Measurements from ENCODE around the gene FBXL16.

FBXL16 gene

DNA sequence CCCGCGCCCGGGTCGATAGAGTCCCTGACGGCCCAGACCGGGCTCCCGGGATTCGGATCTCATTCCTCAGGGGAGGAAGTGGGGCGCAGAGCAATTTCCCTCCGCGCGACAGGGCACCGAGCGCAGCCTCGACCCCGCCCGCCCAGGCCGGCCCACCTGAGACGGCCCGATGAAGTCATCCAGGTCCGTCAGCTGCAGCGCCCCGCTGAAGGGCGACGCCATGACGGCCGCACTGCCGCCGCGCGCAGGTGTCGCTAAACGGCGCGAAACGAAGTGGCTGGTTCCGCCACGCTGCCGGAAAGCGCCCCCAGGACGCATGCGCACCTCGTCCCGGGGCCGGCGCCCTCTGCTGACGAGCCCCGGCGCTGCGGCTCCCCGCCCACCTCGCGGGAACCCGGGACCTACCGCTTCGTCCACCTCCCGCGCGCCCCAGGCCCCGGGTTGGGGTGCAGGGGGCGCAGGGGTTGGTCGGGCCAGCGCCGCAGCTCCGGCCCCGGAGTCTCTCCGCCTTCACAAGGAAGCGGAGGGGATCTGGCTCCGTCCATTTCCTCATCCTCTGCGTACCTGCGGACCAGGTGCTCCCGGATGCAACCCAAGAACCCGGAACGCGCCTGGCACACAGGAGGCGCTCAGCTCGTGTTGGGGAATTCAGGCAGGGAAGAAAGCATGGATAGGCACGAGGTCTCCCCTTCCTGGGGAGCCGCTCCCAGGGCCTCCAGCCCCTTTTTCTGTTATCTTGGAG is 35.3 kb upstream of the FBXL16 start, which contains the start of gene CIAO3:
Gene CIAO3, minus strand, starts transcription at position 234 of the 742 bp plus-strand sequence. Its CDS starts 12 bp downstream, at position 222.
- no peaks in the 10 kb centered on the region for H3K27me3 Mint-ChIP-seq
- H3K27ac Mint-ChIP-seq, result peak within 1 kb of the TSS; percentile 55
- peaks cover 4% of the 10 kb centered on the region for H3K36me3 Mint-ChIP-seq
- H3K4me1 Mint-ChIP-seq, result peaks cover 13% of the 10 kb centered on the region
- H3K9me3 Mint-ChIP-seq, result no peaks in the 10 kb centered on the region
- peak within 1 kb of the TSS; percentile 86 for H3K4me3 Mint-ChIP-seq

DNA sequence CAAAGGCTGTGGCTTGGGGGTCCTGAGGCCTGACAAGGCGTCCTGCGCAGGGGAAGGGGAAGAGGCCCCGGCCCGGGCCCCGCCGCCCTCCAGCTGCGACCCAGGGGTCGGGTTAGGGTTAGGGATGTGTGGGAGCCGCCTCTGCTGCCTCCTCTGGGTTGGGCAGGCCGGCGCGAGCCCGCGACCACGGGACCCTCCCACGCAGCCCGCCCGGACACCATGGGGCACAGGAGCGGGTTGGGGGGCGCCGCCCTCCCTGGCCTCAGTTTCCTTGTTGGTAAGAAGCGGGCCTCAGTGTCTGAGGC is 34.8 kb upstream of the FBXL16 start:
- Mint-ChIP-seq H3K4me3 (peak overlapping the region; percentile 86), H3K9me3 (no peaks in the 10 kb centered on the region), H3K27ac (no peak overlapping the region), H3K4me1 (peaks cover 13% of the 10 kb centered on the region), H3K27me3 (no peaks in the 10 kb centered on the region), H3K36me3 (peaks cover 4% of the 10 kb centered on the region)

DNA sequence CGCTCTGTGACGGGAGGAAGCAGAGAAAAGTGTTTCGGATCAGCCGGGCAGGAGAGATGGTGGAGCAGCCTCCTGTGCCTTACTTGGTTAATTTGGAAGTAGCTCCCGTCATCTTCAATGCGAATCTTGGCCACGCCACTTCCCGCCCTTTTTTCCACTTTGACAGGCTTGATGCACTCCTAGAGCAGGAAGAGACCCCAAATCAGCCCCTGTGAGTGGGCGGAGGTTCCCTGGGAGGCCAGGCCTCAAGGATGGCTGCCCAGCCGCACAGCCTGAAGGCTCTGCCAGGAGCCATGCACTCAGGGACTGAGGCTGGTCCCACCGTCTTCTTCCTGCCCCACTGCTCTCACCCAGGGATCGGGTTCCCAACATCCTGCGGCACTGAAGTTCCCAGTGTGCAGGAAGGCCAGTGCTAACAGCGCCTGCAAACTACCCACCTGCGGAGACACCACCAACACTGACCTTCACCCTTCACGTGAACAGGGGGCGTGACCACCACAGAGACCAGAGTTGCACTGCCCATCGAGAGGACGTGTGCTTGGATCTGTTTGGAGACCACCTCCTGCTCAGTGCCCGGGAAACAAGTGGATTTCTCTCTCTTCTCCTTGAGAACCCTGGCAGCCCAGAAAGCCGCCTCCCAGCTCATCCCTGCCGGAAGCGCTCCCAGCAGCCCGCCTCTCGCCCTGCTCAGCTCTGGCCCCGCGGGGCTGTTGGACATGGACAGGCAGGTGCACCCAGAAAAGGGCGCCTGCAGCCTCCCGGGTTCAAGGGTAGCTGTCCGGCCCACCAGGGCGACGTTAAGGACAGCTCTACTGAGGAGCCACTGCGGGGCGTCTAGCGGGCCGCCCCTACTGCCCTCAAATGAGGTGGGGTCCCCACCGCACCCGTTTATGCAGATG is 34.2 kb upstream of the FBXL16 start:
- Mint-ChIP-seq H3K4me1 (peaks cover 13% of the 10 kb centered on the region), H3K27ac (peak overlapping the region; percentile 4), H3K36me3 (peaks cover 7% of the 10 kb centered on the region), H3K27me3 (no peaks in the 10 kb centered on the region), H3K4me3 (peak overlapping the region; percentile 74), H3K9me3 (no peaks in the 10 kb centered on the region)

DNA sequence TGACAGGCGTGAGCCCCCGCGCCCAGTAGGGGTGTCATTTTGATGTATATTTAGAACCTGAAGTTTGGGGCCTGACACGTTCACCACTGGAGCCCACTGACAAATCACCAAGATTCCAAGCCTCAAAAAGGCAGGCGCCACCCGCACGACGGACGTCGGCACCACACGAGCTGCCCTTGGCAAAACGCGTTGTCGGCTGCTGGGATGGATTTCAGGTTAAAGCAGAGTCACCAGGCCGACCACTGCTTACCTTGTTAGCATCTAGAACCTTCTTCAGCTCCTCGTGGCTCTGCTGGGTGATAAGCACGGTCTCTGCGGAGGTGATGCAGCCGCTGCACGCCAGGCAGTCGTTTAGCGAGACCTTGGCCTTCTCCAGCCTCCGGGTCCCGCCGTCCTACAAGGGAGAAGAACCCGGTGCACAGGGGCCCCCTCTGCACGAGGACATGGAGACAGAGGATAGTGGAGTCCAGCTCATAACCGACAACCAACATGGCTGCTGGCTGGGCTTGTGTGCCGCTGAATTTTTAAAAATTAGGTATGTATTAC is 31.4 kb upstream of the FBXL16 start:
- Mint-ChIP-seq H3K4me1 (peaks cover 13% of the 10 kb centered on the region), H3K9me3 (no peaks in the 10 kb centered on the region), H3K4me3 (no peak overlapping the region), H3K27ac (no peak overlapping the region), H3K36me3 (peaks cover 7% of the 10 kb centered on the region), H3K27me3 (no peaks in the 10 kb centered on the region)

DNA sequence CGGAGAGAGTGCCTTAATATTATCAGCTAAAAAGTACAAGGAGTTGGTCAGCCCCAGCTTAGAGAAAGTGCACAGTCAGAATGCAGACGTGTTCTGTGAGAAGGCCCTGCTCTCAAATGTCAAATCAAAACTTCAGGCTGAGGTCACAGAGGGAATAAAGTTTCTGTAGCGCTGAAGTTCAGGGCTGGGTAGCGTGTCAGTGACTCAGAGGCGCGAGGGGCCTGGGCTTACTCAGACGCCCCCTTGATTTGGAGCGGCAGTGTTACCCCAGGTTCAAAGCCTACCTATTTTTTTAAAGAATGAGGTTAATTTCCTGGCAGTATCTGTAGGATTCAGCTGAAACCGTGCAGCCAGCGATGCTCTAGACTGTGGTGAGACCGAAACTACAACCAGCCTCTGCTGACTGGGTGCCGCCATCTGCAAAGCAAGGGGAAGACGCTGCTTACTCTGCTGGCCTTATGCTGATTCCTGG is 30.4 kb upstream of the FBXL16 start:
- Mint-ChIP-seq H3K9me3 (no peaks in the 10 kb centered on the region), H3K4me3 (no peak overlapping the region)

DNA sequence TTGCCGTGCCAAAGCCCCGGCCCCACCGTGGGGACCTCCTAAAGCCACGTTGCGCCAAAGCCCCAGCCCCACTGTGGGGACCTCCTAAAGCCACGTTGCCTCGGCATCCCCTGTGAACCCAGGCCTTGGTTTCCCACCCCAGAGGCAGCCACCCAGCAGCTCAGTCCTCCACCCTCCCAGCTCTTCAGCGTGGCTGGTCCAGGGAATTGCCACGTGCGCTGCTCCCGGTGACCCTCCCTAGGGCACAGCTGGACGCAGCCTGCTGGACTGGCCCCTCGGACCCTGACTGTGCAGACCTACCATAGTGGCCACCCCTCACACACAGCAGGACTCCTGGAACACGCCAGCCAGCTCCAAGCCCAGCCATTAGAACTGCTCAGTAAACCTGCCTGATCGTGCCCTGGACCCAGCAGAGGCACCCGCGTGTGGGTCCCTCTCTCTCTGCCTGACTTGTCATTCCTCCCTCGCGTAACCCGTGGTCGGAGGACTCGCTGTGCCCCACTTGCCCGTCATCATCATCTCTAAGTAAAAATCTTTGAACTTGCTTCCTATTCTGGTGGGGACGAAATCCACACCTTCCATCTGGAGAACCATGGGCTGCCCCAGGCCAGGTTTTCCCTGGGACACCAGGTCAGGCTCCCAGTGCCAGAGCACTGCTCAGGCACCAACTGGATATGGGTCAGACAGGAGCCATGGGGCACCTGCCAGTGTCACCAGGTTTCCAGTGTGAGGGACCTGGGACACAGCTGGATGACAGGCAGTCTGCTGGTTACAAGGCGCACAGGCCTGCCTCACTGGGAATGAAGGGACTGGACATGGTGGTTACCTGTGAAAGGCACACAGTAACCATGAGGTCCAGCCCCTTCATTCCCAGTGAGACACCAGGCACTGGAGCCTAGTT is 29.6 kb upstream of the FBXL16 start:
- Mint-ChIP-seq H3K27ac (no peak overlapping the region), H3K36me3 (peaks cover 7% of the 10 kb centered on the region), H3K4me3 (no peak overlapping the region), H3K27me3 (no peaks in the 10 kb centered on the region), H3K9me3 (no peaks in the 10 kb centered on the region), H3K4me1 (peaks cover 13% of the 10 kb centered on the region)

More for the DNA sequence above, 30.4 kb upstream of the FBXL16 start:
- peaks cover 7% of the 10 kb centered on the region for H3K36me3 Mint-ChIP-seq
- no peaks in the 10 kb centered on the region for H3K27me3 Mint-ChIP-seq
- H3K4me1 Mint-ChIP-seq, result peaks cover 13% of the 10 kb centered on the region
- H3K27ac Mint-ChIP-seq, result no peak overlapping the region

DNA sequence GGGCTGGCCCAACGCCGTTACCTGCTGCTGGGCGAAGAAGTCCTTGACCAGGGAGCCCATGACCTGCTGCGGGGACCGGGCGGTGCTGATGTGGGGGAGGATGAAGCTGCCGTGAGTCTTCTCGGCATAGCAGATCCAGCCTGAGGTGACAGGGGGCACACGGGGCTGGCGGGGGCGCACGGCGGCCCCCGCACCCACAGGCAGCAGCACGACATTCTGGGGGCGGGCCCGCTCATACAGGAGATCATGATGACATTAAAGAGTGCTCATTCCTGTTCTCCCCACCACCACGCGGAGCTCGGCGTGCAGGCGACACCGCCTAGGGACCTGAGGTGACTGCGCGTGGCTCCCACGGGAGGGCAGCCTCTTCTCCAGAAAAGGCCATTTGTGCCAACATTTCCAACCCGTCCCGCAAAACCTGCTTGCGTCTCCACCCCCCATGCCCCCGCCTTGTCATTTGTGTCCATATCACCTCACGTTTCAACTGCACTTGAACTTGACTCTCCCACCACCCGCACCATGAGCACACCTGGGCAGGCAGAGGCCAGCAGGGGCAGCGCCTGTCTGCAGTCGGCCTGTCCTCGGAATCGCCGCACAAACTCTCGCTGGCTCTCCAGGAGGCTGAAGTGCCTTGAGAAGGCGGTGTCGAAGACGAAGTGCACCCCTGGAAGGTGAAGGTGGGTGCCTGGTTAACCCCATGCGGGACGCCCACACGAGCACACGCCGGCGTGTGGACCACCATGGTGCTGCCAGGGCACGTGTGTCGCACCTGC is 28.8 kb upstream of the FBXL16 start:
- Mint-ChIP-seq H3K27me3 (no peaks in the 10 kb centered on the region), H3K36me3 (peaks cover 7% of the 10 kb centered on the region), H3K4me1 (peaks cover 5% of the 10 kb centered on the region), H3K4me3 (no peak overlapping the region), H3K9me3 (no peaks in the 10 kb centered on the region), H3K27ac (no peak overlapping the region)

DNA sequence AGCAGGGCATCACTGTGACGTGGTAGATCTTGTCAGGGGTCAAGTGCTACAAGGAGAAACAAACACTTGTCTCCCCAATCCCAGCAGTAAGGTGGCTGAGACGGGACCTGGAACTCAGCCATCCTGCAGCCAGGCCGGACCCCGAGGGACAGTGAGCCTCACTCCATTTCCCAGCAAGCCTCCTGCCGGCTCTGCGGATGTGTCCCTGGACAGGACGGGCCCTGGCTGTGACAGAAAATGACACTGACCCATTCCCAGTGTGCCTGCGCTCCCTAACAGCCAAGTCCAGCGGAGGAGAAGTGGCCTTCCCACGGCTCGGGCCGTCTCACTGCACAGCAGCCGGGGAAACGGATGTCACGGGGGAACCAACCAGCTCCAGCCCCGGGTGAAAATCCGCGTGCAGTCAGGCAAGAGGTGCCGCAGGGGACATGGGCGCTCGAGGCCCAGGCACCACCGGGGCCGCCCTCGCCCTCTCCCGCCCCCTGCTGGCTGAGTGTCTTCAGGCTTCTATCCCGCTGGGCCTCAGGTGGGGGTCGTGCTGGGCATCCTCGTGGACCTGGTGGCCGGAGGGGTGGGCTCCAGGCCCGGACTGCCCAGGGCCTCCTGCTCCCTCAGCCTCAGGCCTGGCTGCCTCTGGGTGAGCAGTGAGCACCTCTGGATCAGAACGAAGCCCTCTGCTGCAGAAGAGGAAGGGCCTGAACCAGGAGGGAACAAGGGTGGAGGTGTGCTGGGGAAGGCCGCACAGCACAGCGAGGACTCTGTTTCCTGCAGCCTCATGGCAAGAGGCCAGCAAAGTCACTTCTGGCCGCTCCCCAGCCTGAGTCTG is 28.0 kb upstream of the FBXL16 start:
- Mint-ChIP-seq H3K27me3 (no peaks in the 10 kb centered on the region), H3K9me3 (no peaks in the 10 kb centered on the region), H3K27ac (no peak overlapping the region), H3K4me1 (no peaks in the 10 kb centered on the region), H3K4me3 (no peak overlapping the region), H3K36me3 (peaks cover 7% of the 10 kb centered on the region)

DNA sequence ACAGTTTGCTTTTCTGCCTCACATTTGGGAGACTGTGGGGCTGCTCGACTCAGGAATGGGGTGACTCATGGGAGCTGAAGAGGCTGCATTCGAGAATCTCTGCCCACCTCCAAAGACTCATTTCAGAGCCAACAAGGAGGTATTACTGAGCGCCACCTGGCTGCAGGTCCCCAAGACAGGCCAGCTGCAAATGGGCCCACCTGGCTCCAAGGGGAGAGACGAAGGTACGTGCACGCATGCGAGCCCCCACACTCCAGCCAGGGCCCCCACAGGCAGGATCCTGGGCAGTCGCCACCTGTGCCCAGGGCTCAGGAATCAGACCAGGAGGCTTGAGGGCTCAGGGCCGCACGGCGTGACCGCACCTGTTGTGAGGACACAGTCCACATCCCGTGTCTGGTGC is 27.3 kb upstream of the FBXL16 start:
- no peak overlapping the region for H3K4me3 Mint-ChIP-seq

DNA sequence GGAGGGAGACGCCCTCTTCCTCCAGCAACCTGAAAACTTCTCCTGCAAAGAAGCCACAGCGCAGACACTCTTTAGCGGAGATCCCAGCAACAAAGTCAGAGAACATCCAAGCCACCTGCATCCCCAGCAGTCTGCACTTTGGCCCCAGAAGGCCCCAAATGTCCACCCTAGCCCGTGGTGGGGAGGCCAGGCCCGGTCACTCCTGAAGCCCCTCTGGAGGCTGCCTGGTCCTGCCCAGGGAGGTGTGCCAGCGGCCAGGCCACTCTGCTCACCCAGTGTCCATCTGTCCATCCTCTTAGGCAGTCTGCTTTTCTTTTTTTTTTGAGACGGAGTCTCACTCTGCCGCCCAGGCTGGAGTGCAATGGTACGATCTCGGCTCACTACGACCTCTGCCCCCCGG is 26.7 kb upstream of the FBXL16 start:
- no peaks in the 10 kb centered on the region for H3K27me3 Mint-ChIP-seq
- H3K4me3 Mint-ChIP-seq, result no peak overlapping the region
- no peaks in the 10 kb centered on the region for H3K9me3 Mint-ChIP-seq
- H3K27ac Mint-ChIP-seq, result no peak overlapping the region
- no peaks in the 10 kb centered on the region for H3K4me1 Mint-ChIP-seq
- peaks cover 3% of the 10 kb centered on the region for H3K36me3 Mint-ChIP-seq

More for the DNA sequence above, 27.3 kb upstream of the FBXL16 start:
- Mint-ChIP-seq H3K27me3 (no peaks in the 10 kb centered on the region), H3K4me1 (no peaks in the 10 kb centered on the region), H3K9me3 (no peaks in the 10 kb centered on the region), H3K27ac (no peak overlapping the region), H3K36me3 (peaks cover 5% of the 10 kb centered on the region)

DNA sequence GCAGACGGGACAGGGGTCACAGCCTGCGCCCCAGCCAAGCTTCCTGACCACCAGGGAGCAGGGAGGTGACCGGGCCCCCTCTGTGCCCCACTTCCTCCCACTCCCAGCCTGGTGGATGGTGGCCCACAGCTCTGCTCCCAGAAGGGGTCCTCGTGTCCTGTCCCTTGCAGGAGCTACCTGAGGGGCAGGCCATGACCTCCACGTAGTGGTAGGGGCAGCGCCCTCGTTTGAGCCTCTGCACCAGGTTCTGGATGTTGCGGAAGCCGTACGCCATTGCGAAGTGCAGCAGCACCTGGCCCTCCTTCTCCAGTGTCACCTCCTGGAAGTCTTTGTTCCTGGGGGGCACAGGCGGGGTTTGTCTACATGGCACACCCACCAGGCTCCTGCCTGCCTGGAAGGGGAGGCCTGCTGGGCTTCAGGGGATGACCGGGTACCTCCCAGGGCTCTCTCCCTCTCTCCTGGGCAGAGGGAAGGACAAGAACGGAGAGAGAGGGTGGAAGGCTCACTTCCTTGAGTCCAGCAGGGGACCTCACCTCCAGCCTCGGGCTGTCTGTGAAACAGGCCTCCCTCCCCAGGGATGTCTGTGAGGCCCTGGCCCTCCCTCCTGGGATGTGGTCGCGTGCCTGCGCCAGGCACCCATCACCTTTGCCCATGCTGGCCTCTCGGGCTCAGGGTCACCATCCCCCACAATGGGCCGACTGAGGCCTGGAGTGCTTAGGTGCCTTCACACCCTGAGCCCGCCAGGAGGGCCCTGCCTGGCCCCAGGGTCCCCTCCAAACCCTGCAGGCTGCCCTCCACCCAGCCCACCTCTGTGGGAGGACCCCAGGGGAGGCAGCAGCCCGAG is 25.3 kb upstream of the FBXL16 start:
- no peaks in the 10 kb centered on the region for H3K4me1 Mint-ChIP-seq
- H3K27ac Mint-ChIP-seq, result no peak overlapping the region
- no peaks in the 10 kb centered on the region for H3K9me3 Mint-ChIP-seq
- H3K4me3 Mint-ChIP-seq, result no peak overlapping the region
- no peaks in the 10 kb centered on the region for H3K27me3 Mint-ChIP-seq
- peaks cover 3% of the 10 kb centered on the region for H3K36me3 Mint-ChIP-seq

DNA sequence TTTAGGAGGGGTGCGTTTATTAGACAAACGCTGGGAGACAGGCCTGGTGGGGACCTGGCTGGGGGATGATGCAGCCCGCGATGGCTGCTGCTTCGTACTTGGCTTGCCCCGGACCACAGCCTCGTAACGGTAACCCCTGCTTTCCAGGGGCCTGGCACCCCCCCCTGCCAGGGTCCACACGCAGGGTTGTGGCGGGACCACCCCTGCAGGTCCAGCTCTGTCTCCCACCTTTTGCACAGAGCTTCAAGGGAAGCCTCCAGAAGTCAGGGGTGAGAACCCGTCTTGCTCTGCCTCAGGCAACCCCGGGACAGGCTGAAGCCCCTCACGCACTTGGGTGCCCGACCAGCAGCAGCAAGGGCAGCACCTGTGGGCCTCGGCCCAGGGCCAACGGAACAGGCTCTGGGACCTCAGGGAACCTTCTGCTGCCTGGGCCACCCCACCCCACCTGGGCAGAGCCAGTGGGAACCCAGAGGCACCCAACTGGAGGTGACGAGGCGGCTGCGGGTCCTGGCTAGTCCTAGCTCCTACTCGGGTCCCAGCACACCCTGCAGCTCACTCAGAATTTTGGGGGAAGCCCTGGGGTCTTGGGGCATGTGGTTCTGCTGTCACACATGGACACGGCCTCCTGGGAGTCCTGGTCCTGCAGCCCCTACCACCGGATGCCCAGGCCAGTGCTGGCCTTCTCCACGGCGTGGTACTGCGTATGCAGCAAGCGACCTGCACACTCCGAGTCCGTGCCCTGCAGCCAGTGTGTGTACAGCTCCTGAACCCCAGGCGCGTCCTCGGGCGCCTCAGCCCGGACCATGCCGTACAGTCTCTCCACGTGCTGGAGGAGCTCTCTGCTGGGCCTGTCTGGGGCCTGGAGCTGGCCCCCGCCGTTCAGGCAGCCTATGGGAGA is 24.4 kb upstream of the FBXL16 start:
- no peaks in the 10 kb centered on the region for H3K36me3 Mint-ChIP-seq
- H3K27ac Mint-ChIP-seq, result no peak overlapping the region
- H3K9me3 Mint-ChIP-seq, result no peaks in the 10 kb centered on the region
- H3K4me1 Mint-ChIP-seq, result no peaks in the 10 kb centered on the region
- peak overlapping the region; percentile 23 for H3K4me3 Mint-ChIP-seq
- no peaks in the 10 kb centered on the region for H3K27me3 Mint-ChIP-seq

Measured in activated naive CD4-positive, alpha-beta T cell treated with anti-CD3 and anti-CD28 coated beads, Interleukin-2, amount 50 U/mL, for 24 hours (primary cell).